Measurements from ENCODE around the gene HIPK1.

HIPK1 gene

DNA sequence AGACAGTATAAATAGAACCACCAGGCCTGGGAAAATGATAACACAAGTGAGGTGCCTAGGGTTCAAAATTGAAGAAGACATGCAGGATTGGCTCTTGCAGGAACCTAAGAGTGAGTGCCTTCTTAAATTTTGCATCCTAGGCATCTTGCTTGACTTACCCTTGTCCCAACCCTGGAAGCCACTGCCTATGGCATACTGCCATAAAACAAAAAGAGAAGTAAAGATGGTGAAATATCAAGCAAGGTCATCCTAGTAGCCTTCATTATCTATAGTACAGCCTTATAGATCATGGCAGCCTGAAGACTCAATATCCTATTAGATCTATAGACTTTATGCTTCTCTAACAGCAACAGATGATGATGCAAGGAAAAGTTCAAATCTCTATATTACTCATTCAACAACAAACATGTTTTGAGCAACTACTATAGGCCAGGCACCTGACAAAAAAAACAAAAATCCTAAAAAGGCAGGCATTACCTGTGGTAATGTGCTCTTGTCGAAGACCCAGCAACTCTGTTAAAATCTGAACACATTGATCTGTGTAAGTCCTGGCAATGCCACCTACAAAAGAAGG lies 30.8 kb upstream of the HIPK1 start:
- no peak overlapping the region for H3K4me3 ChIP-seq (ENCODE audit: low read length)
- H3K4me1 ChIP-seq (ENCODE audit: control insufficient read depth, insufficient read depth, low read length) = peaks cover 18% of the 10 kb centered on the region
- H3K9ac ChIP-seq (ENCODE audit: low read length) = no peak overlapping the region
- peaks cover 47% of the 10 kb centered on the region for H3K36me3 ChIP-seq (ENCODE audit: control insufficient read depth, insufficient read depth, low read length, severe bottlenecking)
- H3K27me3 ChIP-seq (replicated peaks; ENCODE audit: control insufficient read depth, insufficient read depth, low read length) = no peaks in the 10 kb centered on the region
- DNase-seq (ENCODE audit: low read depth) = no peak
- H3K9me3 ChIP-seq (ENCODE audit: control insufficient read depth, low read length) = no peaks in the 10 kb centered on the region

- H3K4me1 ChIP-seq (ENCODE audit: control insufficient read depth, insufficient read depth, low read length) = peaks cover 26% of the 10 kb centered on the region
These were observed 30.0 kb upstream of the HIPK1 start for GRCh38 chr1:113899111-113899510.

DNA sequence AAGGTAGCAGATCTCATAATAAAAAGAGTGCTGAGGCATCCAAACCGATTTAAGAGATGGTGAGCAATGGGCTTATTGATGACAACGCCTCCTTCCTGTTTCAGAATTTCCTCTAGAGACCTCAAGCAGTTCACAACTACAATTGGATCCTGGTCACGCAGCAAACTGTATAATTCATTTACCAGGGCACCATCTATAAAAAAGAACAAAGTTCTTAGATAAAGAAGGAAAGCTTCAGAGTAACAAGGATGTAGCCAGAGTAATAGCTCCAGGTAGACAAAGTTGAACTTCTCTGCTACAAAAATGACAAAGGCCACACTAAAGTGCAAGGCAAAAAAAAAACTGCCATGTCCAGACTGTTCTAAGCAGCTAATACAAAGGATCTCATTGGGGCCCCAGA lies 27.9 kb upstream of the HIPK1 start:
- peaks cover 31% of the 10 kb centered on the region for H3K36me3 ChIP-seq (ENCODE audit: control insufficient read depth, insufficient read depth, low read length, severe bottlenecking)
- no peaks in the 10 kb centered on the region for H3K9me3 ChIP-seq (ENCODE audit: control insufficient read depth, low read length)
- H3K27me3 ChIP-seq (replicated peaks; ENCODE audit: control insufficient read depth, insufficient read depth, low read length) = no peaks in the 10 kb centered on the region
- H3K9ac ChIP-seq (ENCODE audit: low read length) = no peak overlapping the region
- H3K4me1 ChIP-seq (ENCODE audit: control insufficient read depth, insufficient read depth, low read length) = peaks cover 32% of the 10 kb centered on the region
- DNase-seq (ENCODE audit: low read depth) = no peak
- H3K4me3 ChIP-seq (ENCODE audit: low read length) = no peak overlapping the region

More at GRCh38 chr1:113899111-113899510, 30.0 kb upstream of the HIPK1 start:
- H3K4me3 ChIP-seq (ENCODE audit: low read length) = peak overlapping the region; percentile 6
- peak; percentile 82 for DNase-seq (ENCODE audit: low read depth)
- H3K9ac ChIP-seq (ENCODE audit: low read length) = peak overlapping the region; percentile 43
- H3K27me3 ChIP-seq (replicated peaks; ENCODE audit: control insufficient read depth, insufficient read depth, low read length) = no peaks in the 10 kb centered on the region
- H3K9me3 ChIP-seq (ENCODE audit: control insufficient read depth, low read length) = no peaks in the 10 kb centered on the region
- peaks cover 47% of the 10 kb centered on the region for H3K36me3 ChIP-seq (ENCODE audit: control insufficient read depth, insufficient read depth, low read length, severe bottlenecking)

DNA sequence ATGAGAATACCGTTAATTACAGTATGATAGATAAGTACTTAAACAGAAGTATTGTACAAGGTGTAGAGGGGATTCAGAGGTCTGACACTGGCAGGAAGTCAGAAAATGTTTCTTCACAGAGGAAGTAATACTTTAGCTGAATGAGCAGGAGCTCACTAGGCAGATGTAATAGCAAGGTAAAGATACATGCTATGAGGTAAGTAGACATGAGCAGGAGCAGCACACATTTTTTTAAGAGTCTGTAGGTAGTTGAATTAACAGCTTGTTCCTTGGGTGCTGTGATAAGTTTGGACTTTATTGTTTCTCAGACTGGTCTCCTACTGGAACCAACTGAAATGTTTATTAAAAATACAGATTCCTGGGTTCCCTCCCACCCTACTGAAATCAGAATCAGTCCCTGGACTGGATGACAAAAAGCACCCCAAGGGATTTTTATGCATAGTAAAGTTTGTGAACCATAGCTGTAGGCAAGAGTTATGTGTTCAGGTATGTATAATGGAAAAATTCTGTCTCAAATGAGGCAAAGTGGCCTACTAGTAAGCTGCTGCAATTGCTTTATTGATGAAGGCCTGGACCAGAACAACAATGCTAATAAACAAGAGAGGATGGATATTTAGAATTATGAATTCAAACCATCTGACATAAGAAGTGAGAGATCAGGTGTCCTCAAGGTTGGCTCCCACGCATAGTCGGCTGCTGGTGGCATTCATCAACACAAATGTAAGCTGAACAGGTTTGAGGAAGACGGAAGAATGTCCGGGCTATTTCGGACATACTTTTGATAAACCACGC lies 25.4 kb upstream of the HIPK1 start:
- H3K9ac ChIP-seq (ENCODE audit: low read length) = peak overlapping the region; percentile 92
- H3K36me3 ChIP-seq (ENCODE audit: control insufficient read depth, insufficient read depth, low read length, severe bottlenecking) = peaks cover 18% of the 10 kb centered on the region
- H3K4me3 ChIP-seq (ENCODE audit: low read length) = peak overlapping the region; percentile 89
- peaks cover 28% of the 10 kb centered on the region for H3K4me1 ChIP-seq (ENCODE audit: control insufficient read depth, insufficient read depth, low read length)
- peak; percentile 8 for DNase-seq (ENCODE audit: low read depth)
- H3K27me3 ChIP-seq (replicated peaks; ENCODE audit: control insufficient read depth, insufficient read depth, low read length) = no peaks in the 10 kb centered on the region
- no peaks in the 10 kb centered on the region for H3K9me3 ChIP-seq (ENCODE audit: control insufficient read depth, low read length)

GRCh38 chr1:113904293-113904673 lies 24.8 kb upstream of the HIPK1 start:
- DNase-seq (ENCODE audit: low read depth) = no peak
- Histone ChIP-seq H3K9ac (ENCODE audit: low read length) (peak overlapping the region; percentile 92), H3K4me3 (ENCODE audit: low read length) (peak overlapping the region; percentile 89), H3K36me3 (ENCODE audit: control insufficient read depth, insufficient read depth, low read length, severe bottlenecking) (peaks cover 21% of the 10 kb centered on the region), H3K9me3 (ENCODE audit: control insufficient read depth, low read length) (no peaks in the 10 kb centered on the region), H3K27me3 (replicated peaks; ENCODE audit: control insufficient read depth, insufficient read depth, low read length) (no peaks in the 10 kb centered on the region), H3K4me1 (ENCODE audit: control insufficient read depth, insufficient read depth, low read length) (peaks cover 23% of the 10 kb centered on the region)

DNA sequence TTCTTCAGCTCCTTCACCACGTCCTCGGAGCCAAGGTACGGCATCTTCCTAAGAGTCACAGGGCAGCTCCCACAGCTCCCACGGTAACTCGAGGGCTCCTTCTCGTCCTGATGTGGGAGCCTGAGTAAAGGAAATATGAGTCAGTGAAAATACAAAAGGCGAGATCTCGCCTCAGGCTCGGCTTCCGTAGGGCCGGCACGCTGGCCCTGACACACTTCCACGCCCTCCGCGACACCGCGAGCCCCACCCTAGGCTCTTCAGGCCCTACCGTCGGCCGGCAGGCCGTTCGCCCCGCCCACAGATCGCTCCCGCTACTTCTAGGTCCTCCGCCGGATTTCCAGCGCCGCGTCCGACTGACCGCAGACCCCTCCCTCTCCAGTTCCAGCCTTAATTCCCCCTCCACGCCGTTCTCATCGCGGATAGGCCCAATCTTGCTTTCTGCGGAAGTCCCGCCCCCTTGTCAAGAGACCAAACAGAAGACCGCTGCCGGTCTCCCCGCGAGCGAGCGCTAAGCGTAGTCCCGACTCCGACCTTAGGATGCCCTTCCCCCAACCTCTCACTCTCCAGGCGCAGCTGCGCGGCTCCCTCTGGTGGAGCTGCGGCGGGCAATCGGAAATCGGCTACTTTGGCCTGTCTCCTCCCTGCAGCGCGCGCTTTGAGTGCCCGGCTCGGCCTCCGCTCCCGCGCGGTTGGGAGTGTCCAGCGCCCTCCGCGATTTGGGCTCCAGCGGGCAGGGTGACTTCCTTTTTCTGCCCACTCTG lies 24.3 kb upstream of the HIPK1 start, which contains the start of the genes AP4B1 and DCLRE1B:
Gene AP4B1, minus strand, starts transcription at position 126 of the 761 bp plus-strand sequence. Its CDS starts 82 bp downstream, at position 44.
Gene DCLRE1B, plus strand, starts transcription at position 653 of the 761 bp plus-strand sequence. CDS start 261 bp downstream, outside the sequence.
- peak; percentile 100 for DNase-seq (ENCODE audit: low read depth)
- Histone ChIP-seq H3K27me3 (replicated peaks; ENCODE audit: control insufficient read depth, insufficient read depth, low read length) (no peaks in the 10 kb centered on the region), H3K4me3 (ENCODE audit: low read length) (peak within 1 kb of the TSS; percentile 89), H3K9ac (ENCODE audit: low read length) (peak within 1 kb of the TSS; percentile 92), H3K9me3 (ENCODE audit: control insufficient read depth, low read length) (no peaks in the 10 kb centered on the region), H3K36me3 (ENCODE audit: control insufficient read depth, insufficient read depth, low read length, severe bottlenecking) (peaks cover 17% of the 10 kb centered on the region), H3K4me1 (ENCODE audit: control insufficient read depth, insufficient read depth, low read length) (peaks cover 17% of the 10 kb centered on the region)

- peaks cover 13% of the 10 kb centered on the region for H3K36me3 ChIP-seq (ENCODE audit: control insufficient read depth, insufficient read depth, low read length, severe bottlenecking)
- H3K9ac ChIP-seq (ENCODE audit: low read length) = peak overlapping the region; percentile 92
- H3K4me3 ChIP-seq (ENCODE audit: low read length) = peak overlapping the region; percentile 89
These were observed 23.7 kb upstream of the HIPK1 start for GRCh38 chr1:113905435-113905861.

DNA sequence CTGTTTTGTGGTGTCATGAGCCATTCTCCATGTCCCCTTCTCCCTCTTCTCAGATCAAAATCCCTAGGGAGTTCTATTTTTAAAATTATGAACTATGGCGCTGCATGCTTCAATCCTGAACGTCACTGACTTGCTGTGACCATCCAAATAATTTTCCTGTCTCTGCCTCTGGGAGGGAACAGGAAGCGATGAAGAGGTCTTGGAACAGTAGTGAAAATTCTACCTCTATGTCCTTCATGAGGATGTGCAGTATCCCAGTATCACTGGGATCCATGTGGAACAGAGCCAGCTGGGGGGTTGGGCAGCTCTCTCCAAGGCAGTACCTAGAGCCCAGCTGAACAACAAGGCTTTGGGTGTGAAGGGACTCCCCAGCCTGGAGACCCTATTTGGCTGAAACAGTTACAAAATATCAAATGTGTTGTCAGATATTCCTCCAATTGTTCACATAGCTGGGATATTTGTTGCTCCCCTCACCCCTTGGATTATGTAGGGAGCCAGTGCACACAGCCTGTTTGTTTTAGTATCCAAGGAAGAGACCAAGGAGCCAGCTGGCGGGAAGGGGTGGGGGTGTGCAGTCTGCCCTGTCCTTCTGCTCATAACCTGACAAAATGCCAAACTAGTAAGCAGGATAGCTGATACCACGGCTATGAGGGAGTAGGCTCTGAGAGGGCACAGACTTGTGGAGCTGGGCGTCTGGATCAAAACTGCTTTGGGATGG lies 16.4 kb upstream of the HIPK1 start:
- DNase-seq (ENCODE audit: low read depth) = peak; percentile 34
- peak overlapping the region; percentile 28 for H3K4me3 ChIP-seq (ENCODE audit: low read length)

More at GRCh38 chr1:113905435-113905861, 23.7 kb upstream of the HIPK1 start:
- H3K27me3 ChIP-seq (replicated peaks; ENCODE audit: control insufficient read depth, insufficient read depth, low read length) = no peaks in the 10 kb centered on the region
- no peak for DNase-seq (ENCODE audit: low read depth)
- peaks cover 14% of the 10 kb centered on the region for H3K4me1 ChIP-seq (ENCODE audit: control insufficient read depth, insufficient read depth, low read length)
- no peaks in the 10 kb centered on the region for H3K9me3 ChIP-seq (ENCODE audit: control insufficient read depth, low read length)

DNA sequence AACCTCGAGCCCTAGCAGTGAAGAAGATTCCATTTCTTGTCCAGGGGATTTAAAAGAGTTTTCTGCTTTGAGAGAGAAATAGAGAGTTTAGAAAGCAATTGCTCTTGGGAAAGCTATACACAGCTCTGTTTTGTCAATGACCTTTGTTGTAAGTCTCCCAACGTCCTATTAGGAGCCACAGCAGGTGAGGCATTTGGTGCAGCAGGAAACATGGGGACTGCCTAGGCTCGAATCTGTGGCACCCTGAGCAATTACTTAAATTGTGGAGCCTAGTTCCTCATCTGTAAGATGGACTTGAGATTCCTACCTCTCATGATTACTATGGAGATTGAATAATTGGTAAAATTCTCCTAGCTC lies 15.8 kb upstream of the HIPK1 start:
- Histone ChIP-seq H3K4me3 (ENCODE audit: low read length) (peak overlapping the region; percentile 28), H3K36me3 (ENCODE audit: control insufficient read depth, insufficient read depth, low read length, severe bottlenecking) (peaks cover 21% of the 10 kb centered on the region), H3K27me3 (replicated peaks; ENCODE audit: control insufficient read depth, insufficient read depth, low read length) (no peaks in the 10 kb centered on the region), H3K9ac (ENCODE audit: low read length) (peak overlapping the region; percentile 17), H3K9me3 (ENCODE audit: control insufficient read depth, low read length) (no peaks in the 10 kb centered on the region), H3K4me1 (ENCODE audit: control insufficient read depth, insufficient read depth, low read length) (peaks cover 13% of the 10 kb centered on the region)
- no peak for DNase-seq (ENCODE audit: low read depth)

More for the DNA sequence above, 16.4 kb upstream of the HIPK1 start:
- peaks cover 26% of the 10 kb centered on the region for H3K36me3 ChIP-seq (ENCODE audit: control insufficient read depth, insufficient read depth, low read length, severe bottlenecking)
- peak overlapping the region; percentile 17 for H3K9ac ChIP-seq (ENCODE audit: low read length)
- peaks cover 13% of the 10 kb centered on the region for H3K4me1 ChIP-seq (ENCODE audit: control insufficient read depth, insufficient read depth, low read length)
- no peaks in the 10 kb centered on the region for H3K27me3 ChIP-seq (replicated peaks; ENCODE audit: control insufficient read depth, insufficient read depth, low read length)
- H3K9me3 ChIP-seq (ENCODE audit: control insufficient read depth, low read length) = no peaks in the 10 kb centered on the region

DNA sequence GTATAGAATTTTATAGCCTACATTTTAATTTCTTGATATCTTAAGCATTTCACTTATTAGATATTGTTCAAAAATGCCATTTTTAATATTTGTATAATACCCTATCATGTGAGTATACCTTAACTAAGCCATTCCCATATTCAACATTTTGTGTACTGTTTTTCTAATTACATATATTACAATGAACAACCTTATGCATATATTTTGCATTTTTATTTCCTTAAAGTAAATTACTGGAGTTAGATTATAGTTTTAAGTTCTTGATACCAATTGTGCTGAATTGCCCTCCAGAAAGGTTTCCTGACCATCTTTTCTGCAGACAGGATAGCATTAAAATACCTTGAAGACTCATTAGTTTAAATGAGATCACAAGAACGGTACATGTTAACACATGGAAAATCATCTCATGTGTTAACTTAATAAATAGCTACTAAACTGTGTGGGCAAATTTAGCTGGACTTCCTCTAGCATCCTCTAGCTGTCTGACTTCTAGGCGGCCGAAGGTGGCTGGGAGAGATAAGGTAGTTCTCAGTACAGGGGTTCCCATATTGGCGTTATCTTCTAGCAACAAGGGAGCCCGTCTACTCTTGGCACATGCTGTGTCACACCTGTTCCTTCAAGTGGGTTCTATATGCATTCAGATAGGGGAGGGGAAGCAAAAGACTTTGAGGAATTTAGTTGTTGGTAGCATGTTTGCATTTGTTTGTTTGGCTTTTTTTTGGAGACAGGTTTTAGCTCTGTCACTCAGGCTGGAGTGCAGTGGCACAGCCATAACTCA lies 15.0 kb upstream of the HIPK1 start:
- H3K9me3 ChIP-seq (ENCODE audit: control insufficient read depth, low read length) = no peaks in the 10 kb centered on the region
- no peak overlapping the region for H3K9ac ChIP-seq (ENCODE audit: low read length)
- no peak overlapping the region for H3K4me3 ChIP-seq (ENCODE audit: low read length)
- H3K27me3 ChIP-seq (replicated peaks; ENCODE audit: control insufficient read depth, insufficient read depth, low read length) = no peaks in the 10 kb centered on the region
- H3K36me3 ChIP-seq (ENCODE audit: control insufficient read depth, insufficient read depth, low read length, severe bottlenecking) = peaks cover 13% of the 10 kb centered on the region
- peaks cover 13% of the 10 kb centered on the region for H3K4me1 ChIP-seq (ENCODE audit: control insufficient read depth, insufficient read depth, low read length)
- no peak for DNase-seq (ENCODE audit: low read depth)
